HG03135 (cell line): ENCODE results near the gene SRSF12.
"Not testable (repeated sequence)": the region's sequence is repeated elsewhere in the genome, so short reads cannot be mapped to it uniquely, and the experiment has no call there.

Experiments
- ATAC-seq: cut with Tn5 transposase; IDR thresholded peaks from one replicate; pipeline ENCODE4 v1.9.1; 2021; ENCODE audit warnings: mild to moderate bottlenecking, moderate library complexity; ENCODE audit not compliant: unreplicated experiment

SRSF12 gene

DNA sequence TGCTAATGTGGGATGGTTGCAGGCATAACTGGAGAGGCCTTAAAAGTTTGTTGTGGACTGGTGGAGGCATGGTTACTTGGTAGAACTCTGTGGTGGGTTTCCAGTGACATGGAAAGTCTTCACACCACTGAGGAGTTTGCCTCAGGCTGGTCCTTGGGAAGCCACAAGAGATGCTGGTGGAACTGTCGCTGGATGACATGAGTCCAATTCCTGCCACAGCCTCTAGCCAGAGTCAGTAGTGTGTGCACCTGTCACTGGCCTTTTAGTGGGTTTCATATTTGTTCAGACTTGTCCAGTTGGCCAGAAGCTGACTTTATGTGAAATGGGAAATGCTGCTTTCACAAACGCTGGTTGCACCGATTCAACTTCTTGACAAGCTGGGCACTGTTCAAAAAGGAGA, 13.7 kb upstream of the SRSF12 start:
- ATAC-seq: no peak

DNA sequence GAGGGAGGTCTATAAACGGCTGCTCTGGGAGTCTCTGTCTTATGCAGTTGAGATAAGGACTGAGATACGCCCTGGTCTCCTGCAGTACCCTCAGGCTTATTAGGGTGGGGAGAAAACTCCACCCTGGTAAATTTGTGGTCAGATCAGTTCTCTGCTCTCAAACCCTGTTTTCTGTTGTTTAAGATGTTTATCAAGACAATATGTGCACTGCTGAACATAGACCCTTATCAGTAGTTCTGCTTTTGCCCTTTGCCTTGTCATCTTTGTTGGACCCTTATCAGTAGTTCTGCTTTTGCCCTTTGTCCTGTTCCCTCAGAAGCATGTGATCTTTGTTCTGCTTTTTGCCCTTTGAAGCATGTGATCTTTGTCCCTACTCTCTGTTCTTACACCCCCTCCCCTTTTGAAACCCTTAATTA, 10.4 kb upstream of the SRSF12 start:
- ATAC-seq: not testable (repeated sequence)

DNA sequence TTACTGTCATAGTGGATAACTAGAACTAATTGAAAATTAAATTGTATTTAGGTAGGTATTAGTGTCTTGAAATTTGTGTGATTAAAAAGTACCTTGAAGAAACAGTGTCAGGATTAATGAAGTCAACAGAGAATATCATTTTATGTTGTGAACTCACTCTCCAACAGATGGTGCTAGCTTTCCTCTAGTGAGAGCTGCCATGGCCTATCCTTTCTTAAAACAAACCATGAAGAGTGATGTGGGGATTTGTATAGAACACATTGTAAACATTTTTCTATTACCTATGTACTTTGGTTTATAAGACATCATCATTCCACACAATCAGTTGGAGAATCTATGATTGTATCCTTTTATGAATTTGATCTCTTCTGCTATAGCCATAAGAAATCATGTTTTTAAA, 4.8 kb upstream of the SRSF12 start:
- no peak for ATAC-seq

DNA sequence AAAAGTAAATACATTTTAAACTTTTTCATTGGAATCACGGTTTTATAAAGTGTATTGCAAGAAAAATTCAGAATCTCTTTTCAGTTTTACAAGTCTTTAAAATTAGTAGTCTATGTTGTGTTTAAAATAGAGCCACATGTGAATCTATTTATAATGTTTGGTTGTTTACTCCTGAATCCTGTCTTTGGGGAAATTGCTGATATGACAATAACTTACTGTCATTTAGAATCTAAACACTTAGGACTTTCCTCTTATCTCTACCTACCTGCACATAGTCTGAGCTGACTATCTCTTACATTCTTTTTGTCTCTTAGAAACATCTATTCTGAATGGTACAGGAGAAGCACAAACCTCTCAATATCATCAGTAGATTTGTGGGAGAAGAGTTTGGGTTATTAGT, 4.1 kb upstream of the SRSF12 start:
- ATAC-seq: no peak

DNA sequence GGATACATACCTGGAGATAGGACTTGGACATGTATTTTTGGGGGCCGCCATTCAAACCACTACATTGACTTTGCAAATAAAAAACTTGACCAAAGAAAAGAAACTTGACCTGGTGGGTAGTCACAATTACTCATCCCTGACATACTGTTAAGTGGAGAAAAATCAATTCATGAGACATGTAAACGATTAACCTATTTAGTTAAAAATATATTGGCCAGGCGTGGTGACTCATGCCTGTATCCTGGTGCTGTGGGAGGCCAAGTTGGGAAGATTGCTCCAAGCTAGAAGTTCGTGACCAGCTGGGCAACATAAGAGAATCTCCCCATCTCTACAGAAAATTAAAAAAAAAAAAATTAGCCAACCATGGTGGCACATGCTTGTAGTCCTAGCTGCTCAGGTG, 2.5 kb upstream of the SRSF12 start:
- no peak for ATAC-seq

DNA sequence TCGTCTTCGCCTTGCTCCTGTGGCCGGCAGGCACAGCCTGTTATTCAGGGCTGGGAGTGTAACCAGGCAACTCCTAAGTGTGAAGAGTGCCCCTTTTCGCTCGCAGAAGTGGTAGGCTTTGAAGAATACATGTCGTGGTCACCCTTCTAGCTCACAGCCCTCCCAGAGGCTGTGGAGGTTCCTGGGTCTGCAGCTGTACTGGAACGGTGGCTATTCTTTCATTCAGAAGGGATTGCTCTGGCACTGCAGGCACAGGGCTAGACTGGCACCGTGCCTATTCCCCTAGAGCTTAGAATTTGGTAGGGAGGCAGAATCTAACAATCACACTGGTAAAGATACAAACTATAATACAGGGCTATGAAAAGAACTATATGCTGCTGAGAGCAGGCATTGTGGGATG, 1.1 kb upstream of the SRSF12 start:
- no peak for ATAC-seq

DNA sequence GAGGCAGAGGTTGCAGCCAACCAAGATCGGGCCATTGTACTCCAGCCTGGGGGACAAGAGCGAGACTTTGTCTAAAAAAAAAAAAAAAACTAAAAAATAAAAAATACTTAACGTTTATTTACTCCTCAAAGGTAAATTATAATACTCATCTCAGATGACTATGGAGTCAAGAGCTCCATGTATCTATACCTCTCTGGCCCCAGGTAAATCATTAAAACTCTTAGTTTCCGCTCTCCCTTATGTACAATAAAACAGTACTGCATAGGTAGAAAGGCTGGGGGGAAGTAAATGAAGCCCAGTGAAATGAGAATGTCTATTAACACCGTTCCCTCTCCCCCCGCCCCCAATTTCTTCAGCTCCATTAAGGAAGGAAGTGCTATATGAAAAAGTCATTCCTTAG, 1.2 kb downstream of the SRSF12 start:
- ATAC-seq: no peak

DNA sequence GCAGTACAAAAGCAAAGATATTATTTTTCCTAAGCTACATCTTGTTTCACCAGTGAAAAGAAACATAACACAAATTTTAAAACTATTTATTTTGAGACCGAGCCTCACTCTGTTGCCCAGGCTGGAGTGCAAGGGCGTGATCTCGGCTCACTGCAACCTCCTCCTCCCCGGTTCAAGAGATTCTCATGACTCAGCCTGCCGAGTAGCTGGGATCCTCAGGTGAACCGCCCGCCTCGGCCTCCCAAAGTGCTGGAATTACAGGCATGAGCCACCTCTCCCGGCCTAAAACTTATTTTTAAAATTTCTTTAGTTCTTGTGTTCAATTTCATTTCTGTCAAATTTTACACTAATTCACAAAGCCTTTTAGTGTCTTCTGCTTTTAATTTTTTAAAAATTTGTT, 5.9 kb downstream of the SRSF12 start:
- no peak for ATAC-seq

DNA sequence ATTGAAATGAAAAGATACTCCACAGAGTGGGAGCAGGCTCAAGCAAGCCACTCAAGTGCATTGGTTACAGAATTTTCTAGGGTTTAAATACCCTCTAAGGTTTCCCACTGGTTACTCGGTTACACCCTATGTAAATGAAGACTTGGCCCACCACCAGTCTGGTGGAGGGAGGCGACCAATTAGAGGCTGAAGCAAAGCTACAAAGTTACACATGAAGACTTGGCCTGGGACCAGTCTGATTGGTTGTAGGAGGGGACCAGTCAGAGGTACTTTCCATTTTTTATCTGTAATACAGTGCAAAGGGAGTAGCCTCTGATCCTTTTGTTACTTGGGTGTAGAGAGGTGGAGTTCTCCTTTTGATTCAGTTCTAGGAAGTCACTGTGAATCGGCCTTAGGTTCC, 7.6 kb downstream of the SRSF12 start:
- ATAC-seq: no peak

DNA sequence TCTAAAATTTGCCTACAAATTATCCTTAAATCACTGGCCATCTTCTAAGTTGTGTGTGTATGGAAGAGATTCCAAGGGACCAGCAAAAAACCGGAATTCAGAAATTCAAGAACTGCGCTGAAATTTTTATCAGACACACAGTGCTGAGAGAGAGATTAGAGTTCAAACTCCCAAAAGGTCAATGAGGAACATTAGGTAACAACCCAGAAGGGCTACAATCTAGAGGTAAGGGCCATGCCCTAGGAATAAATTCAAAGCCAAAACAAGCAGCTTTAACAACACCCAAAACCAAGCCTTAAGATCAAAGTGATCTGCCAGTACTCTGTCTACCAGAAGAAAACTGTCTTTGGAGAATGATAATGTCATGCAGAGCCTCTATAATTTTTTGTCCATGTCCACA, 17.8 kb downstream of the SRSF12 start:
- ATAC-seq: no peak

DNA sequence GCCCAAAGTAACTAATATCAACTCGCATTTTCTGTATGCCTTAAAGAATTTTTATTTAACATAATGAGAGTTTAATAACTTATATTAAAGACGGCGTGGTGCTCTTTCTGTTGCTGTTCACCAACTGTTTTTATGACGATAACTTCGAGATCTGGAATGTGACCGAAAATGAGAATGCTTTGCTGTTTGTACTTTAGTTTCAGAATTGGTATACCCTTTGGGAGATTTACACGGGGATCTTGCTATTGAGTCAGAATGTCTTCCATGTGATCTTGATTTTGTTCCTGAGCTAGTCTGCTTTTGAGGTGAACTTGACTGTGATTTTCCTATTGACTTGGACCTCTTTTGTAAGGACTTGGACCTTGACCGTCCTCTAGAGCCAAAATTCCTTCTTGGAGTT, 19.4 kb downstream of the SRSF12 start:
- ATAC-seq: no peak

DNA sequence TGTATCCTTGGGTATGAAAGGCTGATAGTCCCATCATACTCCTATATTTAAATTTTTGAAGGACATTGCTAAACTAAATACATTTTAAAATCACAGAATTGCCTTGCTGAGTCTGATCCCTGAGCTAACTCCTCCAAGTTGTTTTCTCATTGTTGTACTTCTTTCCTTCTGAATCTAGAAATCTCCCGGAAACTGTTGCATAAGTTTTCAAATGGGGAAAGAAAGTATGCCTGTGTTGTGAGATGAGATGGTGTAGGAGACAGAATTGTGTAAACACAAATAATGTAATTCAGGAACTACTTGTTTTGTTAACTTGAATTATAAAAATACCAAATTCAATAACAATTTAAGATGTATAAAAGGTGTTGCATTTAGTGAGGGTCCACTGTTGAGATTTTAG, 30.0 kb downstream of the SRSF12 start:
- ATAC-seq: no peak

DNA sequence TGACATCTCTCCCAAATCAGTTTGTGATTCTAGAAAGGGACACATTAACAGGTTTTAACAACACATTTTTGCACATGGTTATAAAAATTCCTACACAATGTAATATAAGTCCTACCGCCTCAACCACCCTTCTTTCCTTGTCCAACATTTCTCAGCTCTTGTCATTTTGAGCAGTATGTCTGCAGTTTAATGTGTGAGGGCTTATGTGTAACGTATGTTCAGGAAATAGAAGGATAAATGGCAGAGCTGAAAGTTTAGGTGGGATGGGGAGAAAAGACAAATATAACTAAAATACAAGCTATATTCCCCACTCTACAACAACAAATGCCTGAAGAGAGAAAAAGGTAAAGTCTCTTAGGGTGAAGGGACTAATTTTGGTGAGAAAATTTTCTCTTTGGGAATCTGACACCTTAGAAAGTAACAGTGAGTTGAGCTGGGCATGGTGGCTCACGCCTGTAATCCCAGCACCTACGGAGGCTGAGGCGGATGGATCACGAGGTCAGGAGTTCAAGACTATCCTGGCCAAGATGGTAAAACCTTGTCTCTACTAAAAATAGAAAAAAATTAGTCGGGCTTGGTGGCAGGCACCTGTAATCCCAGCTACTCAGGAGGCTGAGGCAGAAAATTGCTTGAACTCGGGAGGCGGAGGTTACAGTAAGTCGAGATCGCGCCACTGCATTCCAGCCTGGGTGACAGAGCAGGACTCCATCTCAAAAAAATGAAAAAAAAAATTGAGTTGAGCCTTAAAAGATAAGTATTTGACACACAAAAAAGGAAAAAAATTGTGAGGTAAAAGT, 32.3 kb downstream of the SRSF12 start:
- no peak for ATAC-seq

DNA sequence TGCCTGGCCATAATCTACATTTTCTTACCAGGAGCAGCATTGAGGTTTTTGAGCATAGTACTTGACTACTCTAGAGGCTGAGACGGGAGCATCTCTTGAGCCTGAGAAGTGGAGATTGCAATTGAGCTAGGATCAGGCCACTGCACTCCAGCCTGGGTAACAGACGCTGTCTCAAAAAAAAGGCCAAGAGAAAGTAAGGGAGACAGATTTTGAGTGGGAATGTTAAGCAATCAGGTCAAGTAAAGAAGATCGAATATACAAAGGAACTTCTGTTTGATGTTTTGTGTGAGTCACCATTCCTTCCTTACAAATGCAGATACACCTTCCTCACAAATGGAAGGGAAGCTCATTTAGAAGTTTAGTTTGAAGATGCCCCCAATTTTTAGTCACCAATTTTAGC, 32.9 kb downstream of the SRSF12 start:
- ATAC-seq: no peak

DNA sequence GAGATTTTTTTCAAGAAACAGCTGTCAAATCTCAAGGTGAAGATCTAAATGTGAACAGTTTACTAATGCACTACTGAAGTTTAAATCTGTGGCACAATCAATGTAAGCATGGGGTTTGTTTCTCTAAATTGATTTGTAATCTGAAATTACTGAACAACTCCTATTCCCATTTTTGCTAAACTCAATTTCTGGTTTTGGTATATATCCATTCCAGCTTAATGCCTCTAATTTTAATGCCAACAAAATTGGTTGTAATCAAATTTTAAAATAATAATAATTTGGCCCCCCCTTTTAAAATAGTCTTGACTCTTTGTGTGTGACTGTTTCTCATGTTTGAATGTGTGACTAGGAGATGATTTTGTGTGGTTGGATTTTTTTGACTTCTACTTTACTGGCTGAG, 33.3 kb downstream of the SRSF12 start:
- ATAC-seq: no peak

DNA sequence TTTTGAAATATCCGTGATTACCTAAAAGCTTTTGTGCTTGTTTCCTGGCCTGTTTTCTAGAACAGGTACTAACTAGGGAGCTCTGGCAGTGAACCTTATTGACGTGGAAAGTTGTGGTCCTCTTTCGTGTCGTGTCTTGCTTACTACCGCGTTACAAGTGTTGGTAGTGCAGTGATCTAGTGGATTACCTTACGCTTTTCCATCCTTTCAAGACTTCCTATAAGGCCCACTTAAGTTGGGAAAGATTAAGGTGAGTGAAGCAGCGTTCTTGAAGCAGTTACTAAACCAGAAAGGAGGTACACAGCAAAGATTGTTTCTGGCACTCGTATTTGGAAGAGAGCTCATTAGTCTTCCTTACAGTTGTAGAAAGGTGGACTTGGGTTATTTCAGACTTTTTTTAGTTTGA, 35.4 kb downstream of the SRSF12 start:
- no peak for ATAC-seq

DNA sequence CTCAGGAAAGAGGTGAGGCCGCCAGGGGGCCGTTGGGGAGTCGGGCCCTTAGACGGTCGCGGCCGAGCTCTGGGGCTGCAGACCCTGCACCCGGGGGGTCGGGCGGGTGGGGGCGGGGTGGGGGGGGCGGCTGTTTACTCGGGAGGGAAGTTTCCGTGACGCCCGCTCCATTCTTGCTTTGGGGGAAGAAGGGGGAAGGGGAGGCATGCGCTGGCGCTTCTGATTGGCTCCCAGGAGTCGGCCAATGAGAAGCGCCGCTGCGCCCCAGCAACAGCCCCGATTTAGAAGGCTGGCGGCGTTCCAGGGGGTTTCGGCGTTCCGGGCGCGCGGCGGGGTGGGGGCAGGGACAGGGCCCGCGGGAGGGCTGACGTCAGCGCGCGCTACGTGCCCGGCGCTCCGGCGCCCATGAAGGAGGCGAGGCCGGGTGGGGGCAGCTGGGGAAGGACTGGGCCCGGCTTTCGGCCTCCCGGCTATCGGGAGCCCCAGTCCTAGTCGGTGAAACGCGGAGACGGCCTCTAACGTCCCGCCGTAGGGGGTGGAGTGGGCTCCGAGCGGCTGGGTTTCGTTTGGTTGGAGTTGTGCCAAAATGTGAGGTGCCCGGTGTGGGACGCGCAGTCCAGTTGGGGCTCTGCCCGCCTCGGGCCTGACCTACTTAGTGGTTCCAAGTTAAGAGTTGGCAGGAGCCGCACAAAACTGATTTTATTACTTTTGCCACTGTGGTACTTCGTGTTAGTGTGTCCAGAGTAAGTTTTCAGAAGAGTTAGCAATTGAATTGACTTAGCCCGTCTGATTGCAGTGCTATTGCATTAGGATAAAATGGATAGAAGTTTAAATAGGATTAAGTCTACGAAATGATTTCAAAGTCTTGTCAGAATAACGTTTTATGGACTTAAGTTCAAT, 36.2 kb downstream of the SRSF12 start:
- ATAC-seq: peak; percentile 54

DNA sequence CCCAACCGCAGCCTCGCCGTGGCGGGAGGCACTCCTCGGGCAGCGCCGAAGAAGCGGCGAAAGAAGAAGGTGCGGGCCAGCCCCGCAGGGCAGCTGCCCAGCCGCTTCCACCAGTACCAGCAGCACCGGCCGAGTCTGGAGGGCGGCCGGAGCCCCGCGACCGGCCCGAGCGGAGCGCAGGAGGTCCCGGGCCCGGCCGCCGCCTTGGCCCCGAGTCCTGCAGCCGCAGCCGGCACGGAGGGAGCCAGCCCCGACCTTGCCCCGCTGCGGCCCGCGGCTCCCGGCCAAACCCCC, 36.8 kb downstream of the SRSF12 start:
- ATAC-seq: peak; percentile 21

DNA sequence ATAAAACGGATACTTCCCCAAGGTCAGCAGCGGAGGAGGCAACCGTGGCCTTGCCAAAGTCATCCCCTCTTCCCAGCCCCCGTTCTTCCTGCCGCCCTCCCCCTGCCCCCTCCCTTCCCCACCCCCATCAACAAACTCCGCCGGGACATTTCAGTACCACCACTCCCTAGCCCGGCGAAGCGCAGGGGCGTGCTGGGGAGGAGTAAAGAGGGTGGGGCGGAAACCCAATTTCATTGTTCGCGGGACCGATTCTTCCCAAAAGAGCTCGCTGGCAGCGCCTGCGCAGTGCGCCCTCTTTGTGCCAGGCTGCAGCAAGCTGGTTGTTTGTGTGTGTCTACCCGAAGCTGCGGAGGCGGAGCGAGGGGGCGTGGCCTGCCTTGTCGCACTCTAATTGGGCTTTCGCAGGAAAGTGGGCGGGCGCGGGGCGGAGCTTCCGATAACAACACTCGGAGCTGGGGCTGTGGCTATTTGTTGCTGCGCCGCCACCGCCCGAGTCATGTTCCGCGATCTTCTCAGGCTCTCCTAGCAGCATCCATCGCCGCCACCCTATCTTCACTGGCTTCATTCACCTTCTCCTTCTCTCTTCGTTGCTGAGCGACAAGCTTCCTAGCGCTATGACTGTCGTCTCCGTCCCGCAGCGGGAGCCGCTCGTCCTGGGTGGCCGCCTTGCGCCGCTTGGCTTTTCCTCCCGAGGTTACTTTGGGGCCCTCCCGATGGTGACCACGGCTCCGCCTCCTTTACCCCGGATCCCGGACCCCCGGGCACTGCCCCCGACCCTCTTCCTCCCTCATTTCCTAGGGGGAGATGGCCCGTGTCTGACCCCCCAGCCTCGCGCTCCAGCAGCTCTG, 37.4 kb downstream of the SRSF12 start, which contains the start of gene PNRC1:
Gene PNRC1, plus strand, starts transcription at position 471 of the 848 bp plus-strand sequence. Its CDS starts 144 bp downstream, at position 615.
- ATAC-seq: peak; percentile 78

DNA sequence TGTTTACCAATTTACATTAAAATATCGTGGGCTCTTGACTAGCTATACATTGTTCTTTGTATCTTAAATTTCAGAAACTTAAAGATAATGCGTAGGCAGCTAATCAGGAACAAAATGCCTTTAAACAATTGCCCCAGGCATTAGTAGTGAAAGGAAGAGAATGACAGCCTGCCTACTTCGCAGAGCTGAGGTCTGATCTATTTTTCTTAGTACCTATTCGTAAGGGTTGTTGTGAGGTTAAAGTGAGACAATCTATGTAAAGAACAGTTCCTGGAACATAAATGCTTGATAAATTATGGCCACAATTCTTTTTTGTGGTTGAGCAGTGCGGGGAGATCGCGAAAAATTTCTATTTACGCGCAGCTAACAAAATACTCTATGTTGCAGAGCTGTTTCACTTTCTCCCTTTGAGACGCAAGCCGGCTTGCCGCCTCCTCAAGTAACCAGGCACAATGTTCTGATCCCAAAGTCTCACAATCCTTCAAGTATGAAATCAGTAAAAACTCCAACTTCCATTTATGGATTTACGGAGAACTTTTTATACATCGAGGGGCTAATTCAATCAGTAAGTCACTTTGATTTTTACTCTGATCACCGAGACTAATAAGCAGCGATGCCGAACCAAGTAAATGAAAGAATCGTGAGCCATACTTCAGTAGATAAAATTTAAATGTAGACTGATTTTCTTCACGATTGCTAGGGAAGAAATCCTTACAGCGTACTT, 38.2 kb downstream of the SRSF12 start:
- ATAC-seq: no peak

DNA sequence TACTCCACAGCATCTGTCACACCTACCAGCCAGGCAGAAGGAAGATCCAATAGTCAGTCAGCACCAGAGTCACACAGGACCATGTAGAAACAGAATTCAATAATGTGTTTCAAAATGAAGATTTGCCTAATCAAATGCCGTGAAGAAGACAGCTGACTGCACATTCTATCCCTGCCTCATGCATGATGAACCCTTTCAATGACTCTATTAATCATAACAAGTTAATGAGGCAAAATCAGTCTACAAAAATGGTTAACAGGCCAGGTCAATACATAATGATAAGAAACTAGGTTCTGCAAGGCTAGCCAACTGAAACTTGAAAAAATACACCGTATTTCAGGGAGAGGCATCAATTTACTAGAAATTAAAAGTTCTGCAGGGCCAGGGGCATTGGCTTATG, 44.0 kb downstream of the SRSF12 start:
- no peak for ATAC-seq
